SK-N-SH (cell line): Measurements from ENCODE around the gene CREB5.

Source experiments
- CHD2 ChIP-seq: fragments of 150-350 bp; IDR thresholded peaks from 2 replicates; pipeline ENCODE4 v1.6.1; 2018; ENCODE audit warnings: low read length; ENCODE audit not compliant: partially characterized antibody
- CTCF ChIP-seq: fragments of 200-600 bp; sonication (generic); IDR thresholded peaks from 2 replicates; pipeline ENCODE4 v1.6.1; 2017; ENCODE audit warnings: antibody characterized with exemption, mild to moderate bottlenecking, moderate library complexity
- EP300 ChIP-seq, 2 experiments: IDR thresholded peaks; 2 replicates each; pipeline versions ENCODE4 v1.4.0 to v1.6.1; 2012; ENCODE audit warnings: borderline replicate concordance in 1 of 2, low read depth in 1 of 2, low read length in 1 of 2
- FOSL2 ChIP-seq: IDR thresholded peaks from 2 replicates; pipeline ENCODE4 v1.4.0; 2012; ENCODE audit warnings: low read depth, mild to moderate bottlenecking, moderate library complexity, borderline replicate concordance
- FOXM1 ChIP-seq: IDR thresholded peaks from 2 replicates; pipeline ENCODE4 v1.4.0; 2012; ENCODE audit warnings: low read depth, mild to moderate bottlenecking
- GATA2 ChIP-seq: sonication (generic); formaldehyde crosslinking; IDR thresholded peaks from 2 replicates; pipeline ENCODE4 v1.5.0; 2020; ENCODE audit warnings: mild to moderate bottlenecking, missing genetic modification reagents
- MAX ChIP-seq: IDR thresholded peaks from 2 replicates; pipeline ENCODE4 v1.4.0; 2012; ENCODE audit warnings: low read depth
- POLR2AphosphoS5 ChIP-seq: IDR thresholded peaks from 2 replicates; pipeline ENCODE4 v1.6.1; 2012; ENCODE audit warnings: low read depth, low read length
- RCOR1 ChIP-seq: fragments of 150-350 bp; IDR thresholded peaks from 2 replicates; pipeline ENCODE4 v1.6.1; 2017; ENCODE audit warnings: antibody characterized with exemption, low read length
- RFX5 ChIP-seq: IDR thresholded peaks from 2 replicates; pipeline ENCODE4 v1.6.1; 2012; ENCODE audit warnings: mild to moderate bottlenecking, improper control_type of control experiment, low read length
- SIN3A ChIP-seq: IDR thresholded peaks from 2 replicates; pipeline ENCODE4 v1.6.1; 2012; ENCODE audit warnings: low read depth, mild to moderate bottlenecking, low read length, moderate library complexity, borderline replicate concordance
- SMC3 ChIP-seq: IDR thresholded peaks from 2 replicates; pipeline ENCODE4 v1.6.1; 2012; ENCODE audit warnings: low read depth, low read length, improper control_type of control experiment
- USF2 ChIP-seq: fragments of 150-350 bp; IDR thresholded peaks from 2 replicates; pipeline ENCODE4 v1.6.1; 2017; ENCODE audit warnings: antibody characterized with exemption, low read length, low read depth, borderline replicate concordance

GRCh38 chr7:28761505-28761904, 349.2 kb downstream of the CREB5 start:
- TF ChIP-seq POLR2AphosphoS5 (no peak), CHD2 (no peak), FOXM1 (no peak), SMC3 (no peak), FOSL2 (no peak), MAX (no peak), CTCF (no peak), RFX5 (no peak), SIN3A (no peak), GATA2 (CRISPR knock-in tag) (no peak), EP300 (IDR thresholded peaks at IDR 0.05; ENCODE audit: borderline replicate concordance in 1 of 2, low read depth in 1 of 2, low read length in 1 of 2) (no peak), RCOR1 (no peak), USF2 (no peak)
